Endodermal cell (in vitro differentiated cells): ENCODE data around the gene SCPEP1. TPM values are rescaled to one million over a fixed set of nuclear protein-coding genes. Genes with fewer than 3 reads are reported as not detected.

Source experiments
- DNase-seq: peaks from one replicate; pipeline ENCODE4 v3.0.0-alpha.2; 2017
- H3K27ac ChIP-seq: 2 replicates; pipeline ENCODE4 v1.5.1; 2013; ENCODE audit warnings: mild to moderate bottlenecking, low read depth, low read length, moderate library complexity
- H3K27me3 ChIP-seq: 2 replicates; pipeline ENCODE4 v1.6.1; 2013; ENCODE audit warnings: mild to moderate bottlenecking, low read length, moderate library complexity; ENCODE audit not compliant: insufficient read depth, control insufficient read depth, poor library complexity, severe bottlenecking
- H3K36me3 ChIP-seq: 2 replicates; pipeline ENCODE4 v1.7.0; 2013; ENCODE audit warnings: mild to moderate bottlenecking, low read length, moderate library complexity; ENCODE audit not compliant: control insufficient read depth, insufficient read depth
- H3K4me1 ChIP-seq: one replicate; pipeline ENCODE4 v1.7.0; 2013; ENCODE audit warnings: low read length; ENCODE audit not compliant: control insufficient read depth, insufficient read depth
- H3K4me3 ChIP-seq: 2 replicates; pipeline ENCODE4 v1.5.1; 2013; ENCODE audit warnings: mild to moderate bottlenecking, low read length, moderate library complexity
- H3K9ac ChIP-seq: 2 replicates; pipeline ENCODE4 v1.6.1; 2013; ENCODE audit warnings: mild to moderate bottlenecking, low read length, moderate library complexity; ENCODE audit not compliant: poor library complexity, severe bottlenecking; ENCODE audit errors: extremely low read depth
- H3K9me3 ChIP-seq: 2 replicates; pipeline ENCODE4 v1.6.1; 2013; ENCODE audit warnings: mild to moderate bottlenecking, low read length, moderate library complexity; ENCODE audit not compliant: control insufficient read depth
- H3K27ac Mint-ChIP-seq: 2 replicates; pipeline ENCODE4 v1.8.0; 2020; ENCODE audit warnings: mixed read lengths
- H3K27me3 Mint-ChIP-seq: 2 replicates; pipeline ENCODE4 v1.8.0; 2021; ENCODE audit warnings: mild to moderate bottlenecking, mixed read lengths; ENCODE audit not compliant: insufficient read depth
- H3K36me3 Mint-ChIP-seq: 2 replicates; pipeline ENCODE4 v1.8.0; 2020; ENCODE audit warnings: low read depth, mixed read lengths
- H3K4me1 Mint-ChIP-seq: 2 replicates; pipeline ENCODE4 v1.8.0; 2020; ENCODE audit warnings: mixed read lengths
- H3K4me3 Mint-ChIP-seq: 2 replicates; pipeline ENCODE4 v1.8.0; 2020; ENCODE audit warnings: mild to moderate bottlenecking, moderate library complexity, mixed read lengths
- H3K9me3 Mint-ChIP-seq: 2 replicates; pipeline ENCODE4 v1.8.0; 2020; ENCODE audit warnings: mild to moderate bottlenecking, mixed read lengths
- WGBS, 2 experiments: methylation state at CpG; one replicate each; pipeline versions ENCODE4 v1.1.5 to v1.1.7; 2013; ENCODE audit warnings: missing lambda C conversion rate in 2 of 2, mixed read lengths in 1 of 2; ENCODE audit not compliant: insufficient coverage in 1 of 2, insufficient read length in 1 of 2; 5-methylcytosine and 5-hydroxymethylcytosine counted together
- total RNA-seq, 2 donors: library from RNA; stranded (reverse); fragmentation: NEBNext Ultra II Directional in 1 of 2; extraction: Animal tissue kit (Norgen Biotek cat#: 25700) in 1 of 2; gene quantifications; 2 replicates in 1 of 2; 3 replicates in 1 of 2; pipeline ENCODE4 v1.2.1, GENCODE V29; 2021
- TF ChIP-seq, protein P1 (sequence below): fragments of 200-600 bp; sonication (generic); conservative IDR thresholded peaks from 2 replicates; pipeline ENCODE4 v1.5.0; 2021; ENCODE audit warnings: antibody characterized with exemption, mild to moderate bottlenecking

The SCPEP1 gene
- total RNA-seq, 2 donors from 2014 or later = 28.5 to 30.8 TPM

DNA sequence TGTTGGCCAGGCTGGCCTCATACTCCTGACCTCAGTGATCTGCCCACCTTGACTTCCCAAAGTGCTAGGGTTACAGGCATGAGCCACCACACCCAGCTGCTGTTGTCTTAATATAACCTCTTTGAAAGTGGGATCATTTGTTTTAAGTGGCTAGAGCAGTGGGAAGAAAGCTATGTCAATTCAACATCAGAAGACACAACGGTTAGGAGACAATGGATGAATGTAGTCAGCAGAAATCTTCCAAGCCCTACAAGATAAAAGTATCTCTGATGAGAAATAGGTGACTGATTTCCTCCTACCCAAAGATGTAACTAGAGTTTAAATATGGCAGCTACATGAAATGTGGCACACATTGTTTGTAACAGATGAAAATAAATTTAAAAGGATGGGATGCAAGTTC, 44.1 kb upstream of the SCPEP1 start:
- Mint-ChIP-seq H3K27me3 (no peaks in the 10 kb centered on the region), H3K36me3 (peaks cover 62% of the 10 kb centered on the region), H3K4me3 (no peak overlapping the region), H3K9me3 (peaks cover 50% of the 10 kb centered on the region), H3K4me1 (no peaks in the 10 kb centered on the region), H3K27ac (no peak overlapping the region)
- Histone ChIP-seq H3K27ac (no peak overlapping the region), H3K9ac (no peak overlapping the region), H3K4me3 (no peak overlapping the region), H3K36me3 (peaks cover 48% of the 10 kb centered on the region), H3K9me3 (peaks cover 48% of the 10 kb centered on the region), H3K4me1 (no peaks in the 10 kb centered on the region), H3K27me3 (no peaks in the 10 kb centered on the region)
- 92 to 100% methylated on average over 1 of the region's 1 CpG for WGBS, 2 experiments
- DNase-seq = no peak
- TF ChIP-seq, protein P1, sequence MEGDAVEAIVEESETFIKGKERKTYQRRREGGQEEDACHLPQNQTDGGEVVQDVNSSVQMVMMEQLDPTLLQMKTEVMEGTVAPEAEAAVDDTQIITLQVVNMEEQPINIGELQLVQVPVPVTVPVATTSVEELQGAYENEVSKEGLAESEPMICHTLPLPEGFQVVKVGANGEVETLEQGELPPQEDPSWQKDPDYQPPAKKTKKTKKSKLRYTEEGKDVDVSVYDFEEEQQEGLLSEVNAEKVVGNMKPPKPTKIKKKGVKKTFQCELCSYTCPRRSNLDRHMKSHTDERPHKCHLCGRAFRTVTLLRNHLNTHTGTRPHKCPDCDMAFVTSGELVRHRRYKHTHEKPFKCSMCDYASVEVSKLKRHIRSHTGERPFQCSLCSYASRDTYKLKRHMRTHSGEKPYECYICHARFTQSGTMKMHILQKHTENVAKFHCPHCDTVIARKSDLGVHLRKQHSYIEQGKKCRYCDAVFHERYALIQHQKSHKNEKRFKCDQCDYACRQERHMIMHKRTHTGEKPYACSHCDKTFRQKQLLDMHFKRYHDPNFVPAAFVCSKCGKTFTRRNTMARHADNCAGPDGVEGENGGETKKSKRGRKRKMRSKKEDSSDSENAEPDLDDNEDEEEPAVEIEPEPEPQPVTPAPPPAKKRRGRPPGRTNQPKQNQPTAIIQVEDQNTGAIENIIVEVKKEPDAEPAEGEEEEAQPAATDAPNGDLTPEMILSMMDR = no peak

DNA sequence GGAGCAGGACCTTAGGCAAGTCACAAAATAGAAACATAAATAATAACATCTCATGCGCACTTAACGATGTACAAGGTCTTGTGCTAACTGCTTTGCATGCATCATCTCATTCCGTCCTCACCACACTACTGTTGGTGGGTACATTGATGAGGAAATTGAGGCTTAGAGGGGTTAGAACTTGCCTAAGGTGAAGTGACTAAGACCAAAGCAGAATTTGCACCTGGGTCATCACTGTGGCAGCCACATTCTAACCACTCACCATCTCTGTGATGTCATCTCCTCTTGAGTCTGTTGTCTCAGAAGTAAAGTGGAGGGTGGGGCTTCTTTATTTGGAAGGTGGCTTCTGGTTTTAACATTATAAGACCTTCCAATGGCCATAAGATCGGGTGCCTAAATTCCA, 43.7 kb upstream of the SCPEP1 start:
- Histone ChIP-seq H3K27me3 (no peaks in the 10 kb centered on the region), H3K4me1 (no peaks in the 10 kb centered on the region), H3K9ac (no peak overlapping the region), H3K27ac (no peak overlapping the region), H3K36me3 (peaks cover 51% of the 10 kb centered on the region), H3K9me3 (peaks cover 44% of the 10 kb centered on the region), H3K4me3 (no peak overlapping the region)
- DNase-seq = no peak
- H3K27me3 Mint-ChIP-seq = no peaks in the 10 kb centered on the region
- no peak overlapping the region for H3K27ac Mint-ChIP-seq
- H3K36me3 Mint-ChIP-seq = peaks cover 64% of the 10 kb centered on the region
- no peaks in the 10 kb centered on the region for H3K4me1 Mint-ChIP-seq
- WGBS, 2 experiments = 95 to 100% methylated on average over 1 to 4 of the region's 4 CpGs
- no peak overlapping the region for H3K4me3 Mint-ChIP-seq
- H3K9me3 Mint-ChIP-seq = peaks cover 45% of the 10 kb centered on the region
- TF ChIP-seq, protein P1 = no peak

DNA sequence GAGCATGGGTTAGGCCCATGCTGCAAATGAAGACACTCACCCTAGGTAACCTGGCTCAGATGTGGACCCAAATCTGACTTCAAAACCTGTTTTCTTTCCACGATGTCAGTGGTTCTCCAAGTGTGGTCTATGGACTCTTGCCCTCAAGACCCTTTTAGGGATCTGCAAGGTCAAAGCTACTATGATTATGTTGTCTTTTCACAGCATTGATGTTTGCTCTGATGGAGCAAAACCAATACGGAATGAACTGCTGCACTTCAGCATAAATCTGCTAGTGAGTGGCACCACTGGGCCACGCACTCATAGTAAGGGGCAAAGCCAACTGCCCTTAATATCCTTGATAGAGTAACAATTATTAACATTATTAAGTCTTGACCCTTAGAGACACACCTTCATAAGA, 42.5 kb upstream of the SCPEP1 start:
- no peak overlapping the region for H3K4me3 Mint-ChIP-seq
- peaks cover 69% of the 10 kb centered on the region for H3K36me3 Mint-ChIP-seq
- H3K27me3 Mint-ChIP-seq = no peaks in the 10 kb centered on the region
- H3K27ac Mint-ChIP-seq = no peak overlapping the region
- no peak for DNase-seq
- no peaks in the 10 kb centered on the region for H3K4me1 ChIP-seq
- WGBS, 2 experiments = 91 to 100% methylated on average over 1 to 3 of the region's 3 CpGs
- H3K9me3 Mint-ChIP-seq = peaks cover 34% of the 10 kb centered on the region
- no peak overlapping the region for H3K4me3 ChIP-seq
- TF ChIP-seq, protein P1 = no peak
- H3K9ac ChIP-seq = no peak overlapping the region
- peaks cover 51% of the 10 kb centered on the region for H3K36me3 ChIP-seq
- no peaks in the 10 kb centered on the region for H3K27me3 ChIP-seq
- peaks cover 34% of the 10 kb centered on the region for H3K9me3 ChIP-seq
- H3K27ac ChIP-seq = no peak overlapping the region
- no peaks in the 10 kb centered on the region for H3K4me1 Mint-ChIP-seq
